Naive thymus-derived CD4-positive, alpha-beta T cell (primary cell): ENCODE measurements around the gene LRR1. TPM values are rescaled to one million over a fixed set of nuclear protein-coding genes. Genes with fewer than 3 reads are reported as not detected.
"Not testable (repeated sequence)": the region's sequence is repeated elsewhere in the genome, so short reads cannot be mapped to it uniquely, and the experiment has no call there.

Experiments
- ATAC-seq: fragments of 150-1000 bp; cut with Tn5 transposase; 2 replicates; pipeline ENCODE4 v1.10.0; 2021; ENCODE audit warnings: mild to moderate bottlenecking, moderate library complexity
- CTCF ChIA-PET: fragments of 350-600 bp; sonication (Branson Sonifier 250); formaldehyde crosslinking; loops from one replicate; lab custom pipeline; 2021; ENCODE audit warnings: antibody characterized with exemption; lab: Charles Lee
- POLR2A ChIA-PET: fragments of 350-600 bp; sonication (Branson Sonifier 250); formaldehyde crosslinking; loops from one replicate; lab custom pipeline; 2021; ENCODE audit warnings: antibody characterized with exemption, inconsistent platforms; lab: Charles Lee
- DNase-seq, 9 donors: peaks; one replicate each; pipeline versions ENCODE4 v3.0.0 to v3.0.0-alpha.2; 2020 to 2022; ENCODE audit warnings: mixed read lengths in 1 of 9
- H3K27ac ChIP-seq: one replicate; pipeline ENCODE4 v1.7.0; 2013; ENCODE audit warnings: mild to moderate bottlenecking, low read depth, low read length, moderate library complexity
- H3K27me3 ChIP-seq, 2 donors: one replicate each; pipeline ENCODE4 v1.7.0; 2013; ENCODE audit warnings: low read length in 2 of 2, mild to moderate bottlenecking in 2 of 2, moderate library complexity in 2 of 2; ENCODE audit not compliant: control insufficient read depth in 2 of 2, insufficient read depth in 2 of 2
- H3K36me3 ChIP-seq, 3 experiments: 1 replicate in 2 of 3; 2 replicates in 1 of 3; pipeline ENCODE4 v1.7.0; 2013; ENCODE audit warnings: low read length in 3 of 3, mild to moderate bottlenecking in 3 of 3, moderate library complexity in 1 of 3; ENCODE audit not compliant: insufficient read depth in 3 of 3, control insufficient read depth in 2 of 3
- H3K4me1 ChIP-seq, 2 donors: one replicate each; pipeline ENCODE4 v1.7.0; 2013; ENCODE audit warnings: low read length in 2 of 2, mild to moderate bottlenecking in 2 of 2, moderate library complexity in 1 of 2; ENCODE audit not compliant: control insufficient read depth in 2 of 2, insufficient read depth in 2 of 2
- H3K4me3 ChIP-seq: 2 replicates; pipeline ENCODE4 v1.7.0; 2013; ENCODE audit warnings: mild to moderate bottlenecking, low read length
- H3K9me3 ChIP-seq, 3 experiments: 1 replicate in 2 of 3; 2 replicates in 1 of 3; pipeline ENCODE4 v1.7.0; 2013; ENCODE audit warnings: low read length in 3 of 3; ENCODE audit not compliant: control insufficient read depth in 2 of 3
- H3K27ac Mint-ChIP-seq, 9 donors: one replicate each; pipeline ENCODE4 v1.8.0; 2020 to 2022; ENCODE audit warnings: mixed read lengths in 9 of 9, mild to moderate bottlenecking in 8 of 9, moderate library complexity in 5 of 9, inconsistent platforms in 2 of 9
- H3K27me3 Mint-ChIP-seq, 5 donors: one replicate each; pipeline ENCODE4 v1.8.0; 2021 to 2022; ENCODE audit warnings: mixed read lengths in 5 of 5, mild to moderate bottlenecking in 1 of 5
- H3K36me3 Mint-ChIP-seq, 5 donors: one replicate each; pipeline ENCODE4 v1.8.0; 2020 to 2022; ENCODE audit warnings: mixed read lengths in 5 of 5, mild to moderate bottlenecking in 3 of 5, inconsistent platforms in 1 of 5
- H3K4me1 Mint-ChIP-seq, 7 donors: one replicate each; pipeline ENCODE4 v1.8.0; 2020 to 2022; ENCODE audit warnings: mixed read lengths in 7 of 7, mild to moderate bottlenecking in 3 of 7, inconsistent platforms in 1 of 7
- H3K4me3 Mint-ChIP-seq, 10 donors: one replicate each; pipeline ENCODE4 v1.8.0; 2020 to 2022; ENCODE audit warnings: mild to moderate bottlenecking in 10 of 10, mixed read lengths in 10 of 10, moderate library complexity in 6 of 10, inconsistent platforms in 2 of 10
- H3K9me3 Mint-ChIP-seq, 11 donors: one replicate each; pipeline ENCODE4 v1.8.0; 2020 to 2022; ENCODE audit warnings: mixed read lengths in 11 of 11, mild to moderate bottlenecking in 4 of 11, inconsistent platforms in 1 of 11, moderate library complexity in 1 of 11
- intact Hi-C, 2 donors: fragments of 100-400 bp; cut with micrococcal nuclease; formaldehyde crosslinking; loops; one replicate each; pipeline ENCODE4 v1.15.1; 2023
- polyA plus RNA-seq, 2 donors: library from polyadenylated mRNA; unstranded; fragments of 300-500 nt; fragmentation: Illumina TruSeq; gene quantifications; one replicate each; pipeline ENCODE4 v1.2.3, GENCODE V29; 2021
- total RNA-seq, 6 experiments: library from RNA in 5 of 6; stranded (reverse) in 5 of 6; gene quantifications; 1 replicate in 5 of 6; 2 replicates in 1 of 6; pipeline ENCODE4 v1.2.3 and lab custom pipeline; 2021 to 2026

The LRR1 gene
- total and polyA plus RNA-seq, 7 experiments from 2014 or later = 7.5 to 39.7 (median 13.3) TPM

GRCh38 chr14:49615776-49616175 is 17.0 kb downstream of the LRR1 start:
- Mint-ChIP-seq H3K4me1 (peaks cover 12 to 45% (median 31%) of the 10 kb centered on the region in 7 donors), H3K4me3 (no peak overlapping the region), H3K9me3 (no peaks in the 10 kb centered on the region), H3K27me3 (no peaks in the 10 kb centered on the region), H3K36me3 (peaks cover 5 to 28% (median 17%) of the 10 kb centered on the region in 5 donors), H3K27ac (peak overlapping the region in 3 of 9 donors; percentile 26 to 57 (median 29))
- intact Hi-C loops = no loop called here
- peaks cover 7 to 12% (median 10%) of the 10 kb centered on the region in 3 experiments for H3K36me3 ChIP-seq
- ChIA-PET CTCF (no interaction called here), POLR2A (no interaction called here)
- H3K4me3 ChIP-seq = no peak overlapping the region
- peaks cover 11 to 21% of the 10 kb centered on the region in 2 donors for H3K4me1 ChIP-seq
- no peaks in the 10 kb centered on the region for H3K27me3 ChIP-seq
- H3K27ac ChIP-seq = no peak overlapping the region
- ATAC-seq (no peak), DNase-seq (no peak)
- no peaks in the 10 kb centered on the region for H3K9me3 ChIP-seq

GRCh38 chr14:49617852-49618519 is 19.2 kb downstream of the LRR1 start:
- peaks cover 27 to 50% (median 44%) of the 10 kb centered on the region in 7 donors for H3K4me1 Mint-ChIP-seq
- H3K36me3 Mint-ChIP-seq = peaks cover 5 to 40% (median 17%) of the 10 kb centered on the region in 5 donors
- Histone ChIP-seq H3K27ac (peak overlapping the region; percentile 97), H3K9me3 (no peaks in the 10 kb centered on the region), H3K4me3 (no peak overlapping the region), H3K36me3 (peaks cover 7 to 15% (median 12%) of the 10 kb centered on the region in 3 experiments), H3K4me1 (peaks cover 27 to 29% of the 10 kb centered on the region in 2 donors), H3K27me3 (no peaks in the 10 kb centered on the region)
- ATAC-seq (no peak), DNase-seq (no peak)
- peak overlapping the region in 9 of 10 donors; percentile 2 to 99 (median 50) for H3K4me3 Mint-ChIP-seq
- H3K27me3 Mint-ChIP-seq = no peaks in the 10 kb centered on the region
- CTCF ChIA-PET = no interaction called here
- H3K9me3 Mint-ChIP-seq = no peaks in the 10 kb centered on the region
- H3K27ac Mint-ChIP-seq = peak overlapping the region; percentile 12 to 100 (median 79)
- POLR2A ChIA-PET = interaction anchor here (0.9 to 1.5 kb wide), 4 partner anchors 11 to 31 kb away, joined by 4 to 6 read pairs (median 4); partner anchors contain the start of genes LRR1 and RPS29
- intact Hi-C loops = no loop called here

- Mint-ChIP-seq H3K36me3 (peaks cover 5 to 41% (median 17%) of the 10 kb centered on the region in 5 donors), H3K4me1 (peaks cover 32 to 63% (median 52%) of the 10 kb centered on the region in 7 donors), H3K27ac (peak overlapping the region; percentile 66 to 100 (median 99)), H3K4me3 (peak overlapping the region; percentile 94 to 99 (median 98))
- intact Hi-C loops, H3K9me3 Mint-ChIP-seq, H3K27me3 Mint-ChIP-seq, ATAC-seq, H3K9me3 ChIP-seq, DNase-seq, H3K27me3 ChIP-seq: not testable (repeated sequence)
- peaks cover 40% of the 10 kb centered on the region in 2 donors for H3K4me1 ChIP-seq
- peaks cover 7 to 15% (median 12%) of the 10 kb centered on the region in 3 experiments for H3K36me3 ChIP-seq
- POLR2A ChIA-PET = interaction anchor here (0.6 to 7.1 kb wide), 13 partner anchors 13 to 1173 kb away, joined by 3 to 226 read pairs (median 5); partner anchors contain the start of genes DNAAF2, KLHDC2, LRR1 and POLE2
- H3K4me3 ChIP-seq = peak overlapping the region; percentile 98
- CTCF ChIA-PET = interaction anchor here (1.9 to 2.8 kb wide), 2 partner anchors 32 to 243 kb away, joined by 9 to 24 read pairs; partner anchors contain the start of gene RPS29
- H3K27ac ChIP-seq = peak overlapping the region; percentile 97
Observed at GRCh38 chr14:49619273-49619672, 20.5 kb downstream of the LRR1 start.

- Mint-ChIP-seq H3K36me3 (peaks cover 5 to 42% (median 17%) of the 10 kb centered on the region in 5 donors), H3K9me3 (no peaks in the 10 kb centered on the region), H3K27me3 (no peaks in the 10 kb centered on the region), H3K4me1 (peaks cover 33 to 67% (median 52%) of the 10 kb centered on the region in 7 donors), H3K4me3 (peak overlapping the region; percentile 94 to 99 (median 98)), H3K27ac (peak overlapping the region; percentile 95 to 100 (median 99))
- peaks cover 40 to 42% of the 10 kb centered on the region in 2 donors for H3K4me1 ChIP-seq
- ChIA-PET CTCF (interaction anchor here (0.7 to 4.6 kb wide), 10 partner anchors 11 to 718 kb away, joined by 3 to 37 read pairs (median 8); partner anchors contain the start of genes DNAAF2, KLHDC2, LRR1 and RPS29), POLR2A (interaction anchor here (0.6 to 7.1 kb wide), 28 partner anchors 8 to 1172 kb away, joined by 3 to 226 read pairs (median 5); partner anchors contain the start of genes DNAAF2, KLHDC1, KLHDC2 and LRR1)
- H3K4me3 ChIP-seq = peak overlapping the region; percentile 98
- no peaks in the 10 kb centered on the region for H3K9me3 ChIP-seq
- DNase-seq = no peak
- H3K27me3 ChIP-seq = no peaks in the 10 kb centered on the region
- peak overlapping the region; percentile 97 for H3K27ac ChIP-seq
- peaks cover 7 to 15% (median 12%) of the 10 kb centered on the region in 3 experiments for H3K36me3 ChIP-seq
- intact Hi-C loops = loop anchor here (1.0 to 5.0 kb wide), 14 partner anchors 15 to 1218 kb away; partner anchors contain the start of genes DMAC2L (in 2 of the 2), L2HGDH (in 2 of the 2), LRR1 (in 2 of the 2) and RPS29 (in 2 of the 2)
- ATAC-seq = no peak
Observed at GRCh38 chr14:49619730-49620129, 21.0 kb downstream of the LRR1 start.

- peak within 1 kb of the TSS; percentile 95 to 100 (median 99) for H3K27ac Mint-ChIP-seq
- POLR2A ChIA-PET = interaction anchor here (0.6 to 7.1 kb wide), 35 partner anchors 8 to 912 kb away, joined by 3 to 226 read pairs (median 5); partner anchors contain the start of genes DNAAF2, KLHDC1, KLHDC2 and LRR1
- peaks cover 5 to 42% (median 17%) of the 10 kb centered on the region in 5 donors for H3K36me3 Mint-ChIP-seq
- H3K9me3 Mint-ChIP-seq = no peaks in the 10 kb centered on the region
- no peaks in the 10 kb centered on the region for H3K27me3 ChIP-seq
- peak within 1 kb of the TSS; percentile 97 for H3K27ac ChIP-seq
- no peaks in the 10 kb centered on the region for H3K27me3 Mint-ChIP-seq
- intact Hi-C loops = loop anchor here (1.0 to 5.0 kb wide), 14 partner anchors 14 to 1217 kb away; partner anchors contain the start of genes DMAC2L (in 2 of the 2), L2HGDH (in 2 of the 2), LRR1 (in 2 of the 2) and RPS29 (in 2 of the 2)
- ATAC-seq (peak; percentile 92), DNase-seq (peak; percentile 89 to 95 (median 94))
- peaks cover 40 to 42% of the 10 kb centered on the region in 2 donors for H3K4me1 ChIP-seq
- CTCF ChIA-PET = interaction anchor here (0.7 to 4.6 kb wide), 12 partner anchors 10 to 717 kb away, joined by 3 to 37 read pairs (median 7); partner anchors contain the start of genes DNAAF2, KLHDC2, LRR1 and RPS29
- no peaks in the 10 kb centered on the region for H3K9me3 ChIP-seq
- H3K4me1 Mint-ChIP-seq = peaks cover 36 to 75% (median 56%) of the 10 kb centered on the region in 7 donors
- peak within 1 kb of the TSS; percentile 94 to 99 (median 98) for H3K4me3 Mint-ChIP-seq
- H3K36me3 ChIP-seq = peaks cover 7 to 15% (median 12%) of the 10 kb centered on the region in 3 experiments
- peak within 1 kb of the TSS; percentile 98 for H3K4me3 ChIP-seq
Observed at GRCh38 chr14:49620182-49621113, 21.7 kb downstream of the LRR1 start, which contains the start of the genes MGAT2 and RPL36AL. TSS of gene MGAT2 (plus strand) at chr14:49620799. CDS start at chr14:49621269, 470 bp downstream. TSS of gene RPL36AL (minus strand) at chr14:49620626. CDS start at chr14:49619104, 1,522 bp downstream.
